Kidney (tissue), 14 donors: ENCODE results near the gene LINGO3. TPM values are rescaled to one million over a fixed set of nuclear protein-coding genes. Genes with fewer than 3 reads are reported as not detected.
A peak's percentile ranks its signal among the peaks of the same experiment; 100 is the strongest.

ENCODE experiments used
- DNase-seq, 5 donors: peaks; one replicate each; pipeline ENCODE4 v3.0.0-alpha.2; 2013 to 2020
- FAIRE-seq: peaks from 2 replicates; lab custom pipeline; 2012; peaks lifted over from hg19 to GRCh38; lab: Jason Lieb, UNC
- H3K27ac ChIP-seq, 2 donors: one replicate each; pipeline ENCODE4 v1.7.0; 2013; ENCODE audit warnings: low read depth in 2 of 2, low read length in 2 of 2, inconsistent platforms in 1 of 2
- H3K27me3 ChIP-seq: one replicate; pipeline ENCODE4 v1.7.1; 2013; ENCODE audit warnings: low read length, inconsistent platforms; ENCODE audit not compliant: control insufficient read depth, insufficient read depth
- H3K36me3 ChIP-seq, 3 donors: one replicate each; pipeline versions ENCODE4 v1.7.0 to v1.7.1; 2013; ENCODE audit warnings: low read length in 3 of 3, control low read depth in 1 of 3, inconsistent platforms in 1 of 3; ENCODE audit not compliant: insufficient read depth in 3 of 3, control insufficient read depth in 2 of 3
- H3K4me1 ChIP-seq, 3 donors: one replicate each; pipeline versions ENCODE4 v1.7.0 to v1.7.1; 2013; ENCODE audit warnings: low read length in 3 of 3, inconsistent platforms in 1 of 3, low read depth in 1 of 3; ENCODE audit not compliant: control insufficient read depth in 2 of 3, insufficient read depth in 2 of 3
- H3K4me3 ChIP-seq, 3 donors: one replicate each; pipeline versions ENCODE4 v1.7.0 to v1.8.1; 2013; ENCODE audit warnings: low read length in 3 of 3, control low read depth in 1 of 3, inconsistent platforms in 1 of 3
- H3K9ac ChIP-seq, 3 donors: one replicate each; pipeline versions ENCODE4 v1.7.0 to v1.7.1; 2013; ENCODE audit warnings: low read length in 3 of 3, control low read depth in 1 of 3, inconsistent platforms in 1 of 3
- H3K9me3 ChIP-seq, 3 donors: one replicate each; pipeline versions ENCODE4 v1.7.0 to v1.7.1; 2013; ENCODE audit warnings: low read length in 3 of 3, control low read depth in 1 of 3, inconsistent platforms in 1 of 3; ENCODE audit not compliant: control insufficient read depth in 2 of 3, insufficient read depth in 1 of 3
- intact Hi-C: fragments of 100-400 bp; cut with DNase I; formaldehyde crosslinking; loops from one replicate; pipeline ENCODE4 v1.11.1; 2022
- polyA plus RNA-seq: library from polyadenylated mRNA; stranded (reverse); fragments of 350-450 nt; fragmentation: Illumina TruSeq; extraction: RNeasy Lipid Tissue Mini Kit (QIAGEN cat#74804); gene quantifications from one replicate; pipeline ENCODE4 v1.2.3, GENCODE V29; 2014; ENCODE audit warnings: low read depth, low replicate concordance; ENCODE audit not compliant: insufficient read depth
- total RNA-seq: library from RNA; stranded (reverse); fragmentation: NEBNext Ultra II Directional; extraction: Animal tissue kit (Norgen Biotek cat#: 25700); gene quantifications from one replicate; pipeline ENCODE4 v1.2.1, GENCODE V29; 2021
- TF ChIP-seq, protein P1 (sequence below): IDR thresholded peaks from 3 replicates; pipeline ENCODE4 v1.5.1; 2012; ENCODE audit warnings: mild to moderate bottlenecking, moderate library complexity, borderline replicate concordance; ENCODE audit not compliant: insufficient read depth; ENCODE audit errors: extremely low read depth
- donor health status: control.
- donor health status: control.
- donor health status: control.
- donor health status: control.
- donor health status: control.
- donor health status: DM: yes; HTN: yes; CAD: no.
- donor health status: Normal renal cell carcinoma (clear cell type).

LINGO3 gene
- total and polyA plus RNA-seq, 2 donors from 2014 or later = 0.09 TPM; not detected in 1

DNA sequence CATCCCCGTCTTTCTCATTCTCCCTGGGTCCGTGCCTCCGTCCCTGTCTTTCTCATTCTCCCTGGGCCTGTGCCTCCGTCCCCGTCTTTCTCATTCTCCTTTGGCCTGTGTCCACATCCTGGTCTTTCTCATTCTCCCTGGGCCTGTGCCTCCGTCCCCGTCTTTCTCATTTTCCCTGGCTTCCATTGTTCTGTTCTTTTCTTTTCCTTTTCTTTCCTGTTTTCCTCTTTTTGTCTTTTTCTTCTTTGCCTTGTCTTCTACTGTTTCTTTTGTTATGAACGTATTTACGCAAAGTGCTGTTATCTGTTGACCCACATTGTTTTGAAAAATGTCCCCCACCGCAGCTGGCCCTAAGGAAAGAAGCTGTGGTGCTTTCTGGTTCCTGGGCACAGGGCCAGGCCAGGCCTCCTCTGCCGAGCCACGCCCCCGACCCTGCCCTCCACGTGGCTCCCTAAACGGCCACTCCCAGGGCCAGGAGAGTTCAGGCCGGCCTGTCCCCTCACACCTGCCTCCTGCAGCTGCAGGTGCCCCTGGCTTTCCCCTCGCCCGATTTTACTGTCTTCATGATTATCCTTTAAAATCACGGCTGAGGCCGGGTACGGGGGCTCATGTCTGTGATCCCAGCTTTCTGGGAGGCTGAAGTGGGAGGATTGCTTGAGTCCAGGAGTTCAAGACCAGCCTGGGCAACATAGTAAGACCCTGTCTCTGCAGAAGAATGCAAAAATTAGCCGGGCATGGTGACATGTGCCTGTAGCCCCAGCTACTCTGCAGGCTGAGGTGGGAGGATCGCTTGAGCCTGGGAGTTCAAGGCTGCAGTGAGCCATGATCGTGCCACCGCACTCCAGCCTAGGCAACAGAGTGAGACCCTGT, 38.1 kb upstream of the LINGO3 start:
- no peaks in the 10 kb centered on the region for H3K9me3 ChIP-seq
- H3K4me1 ChIP-seq = no peaks in the 10 kb centered on the region
- peaks cover 0 to 15% (median 11%) of the 10 kb centered on the region in 3 donors for H3K36me3 ChIP-seq
- no peak overlapping the region for H3K27ac ChIP-seq
- no peak overlapping the region for H3K9ac ChIP-seq
- TF ChIP-seq, protein P1, sequence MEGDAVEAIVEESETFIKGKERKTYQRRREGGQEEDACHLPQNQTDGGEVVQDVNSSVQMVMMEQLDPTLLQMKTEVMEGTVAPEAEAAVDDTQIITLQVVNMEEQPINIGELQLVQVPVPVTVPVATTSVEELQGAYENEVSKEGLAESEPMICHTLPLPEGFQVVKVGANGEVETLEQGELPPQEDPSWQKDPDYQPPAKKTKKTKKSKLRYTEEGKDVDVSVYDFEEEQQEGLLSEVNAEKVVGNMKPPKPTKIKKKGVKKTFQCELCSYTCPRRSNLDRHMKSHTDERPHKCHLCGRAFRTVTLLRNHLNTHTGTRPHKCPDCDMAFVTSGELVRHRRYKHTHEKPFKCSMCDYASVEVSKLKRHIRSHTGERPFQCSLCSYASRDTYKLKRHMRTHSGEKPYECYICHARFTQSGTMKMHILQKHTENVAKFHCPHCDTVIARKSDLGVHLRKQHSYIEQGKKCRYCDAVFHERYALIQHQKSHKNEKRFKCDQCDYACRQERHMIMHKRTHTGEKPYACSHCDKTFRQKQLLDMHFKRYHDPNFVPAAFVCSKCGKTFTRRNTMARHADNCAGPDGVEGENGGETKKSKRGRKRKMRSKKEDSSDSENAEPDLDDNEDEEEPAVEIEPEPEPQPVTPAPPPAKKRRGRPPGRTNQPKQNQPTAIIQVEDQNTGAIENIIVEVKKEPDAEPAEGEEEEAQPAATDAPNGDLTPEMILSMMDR = no peak
- no peak for FAIRE-seq
- H3K27me3 ChIP-seq = no peaks in the 10 kb centered on the region
- intact Hi-C loops = no loop called here
- H3K4me3 ChIP-seq = no peak overlapping the region
- peak in 1 of 5 donors; percentile 67 for DNase-seq

DNA sequence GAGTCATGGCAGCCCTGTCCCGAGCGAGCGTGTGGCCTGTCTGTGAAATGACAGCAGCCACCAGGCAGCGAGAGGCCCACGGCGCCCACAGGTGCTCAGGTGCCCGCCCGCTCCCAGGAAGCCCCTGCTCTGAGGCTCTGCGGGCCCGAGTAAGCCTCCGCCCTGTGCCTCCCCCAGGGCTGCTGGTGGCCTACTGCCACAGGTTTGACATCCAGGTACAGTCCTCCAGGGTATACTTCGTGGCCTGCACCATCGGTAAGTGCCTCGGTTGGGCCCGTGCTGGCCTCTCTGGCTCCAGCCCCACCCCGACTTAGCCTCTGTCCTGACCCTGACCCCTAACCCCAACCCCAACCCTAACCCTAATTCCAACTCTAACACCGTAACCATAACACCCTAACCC, 37.1 kb upstream of the LINGO3 start:
- DNase-seq (no peak), FAIRE-seq (no peak)
- no peak overlapping the region for H3K4me3 ChIP-seq
- no peaks in the 10 kb centered on the region for H3K27me3 ChIP-seq
- H3K27ac ChIP-seq = no peak overlapping the region
- no peaks in the 10 kb centered on the region for H3K4me1 ChIP-seq
- H3K9ac ChIP-seq = no peak overlapping the region
- no peaks in the 10 kb centered on the region for H3K9me3 ChIP-seq
- intact Hi-C loops = no loop called here
- TF ChIP-seq, protein P1 = no peak
- peaks cover 0 to 12% (median 11%) of the 10 kb centered on the region in 3 donors for H3K36me3 ChIP-seq

- Histone ChIP-seq H3K27me3 (no peaks in the 10 kb centered on the region), H3K9ac (no peak overlapping the region), H3K4me1 (no peaks in the 10 kb centered on the region), H3K4me3 (no peak overlapping the region), H3K27ac (no peak overlapping the region), H3K36me3 (peaks cover 0 to 14% (median 7%) of the 10 kb centered on the region in 3 donors), H3K9me3 (no peaks in the 10 kb centered on the region)
- intact Hi-C loops = no loop called here
- DNase-seq (peak in 1 of 5 donors; percentile 77), FAIRE-seq (no peak)
- TF ChIP-seq, protein P1 = no peak
These were observed 36.5 kb upstream of the LINGO3 start for GRCh38 chr19:2344381-2344870.
